Measurements from ENCODE around the gene PGLYRP1. TPM values are rescaled to one million over a fixed set of nuclear protein-coding genes. Genes with fewer than 3 reads are reported as not detected.
A peak's percentile ranks its signal among the peaks of the same experiment; 100 is the strongest.

PGLYRP1 gene
- total and polyA plus RNA-seq, 2 of the 13 experiments (the other 11 are each of a cell fraction or from before 2014, with no cell fraction given): not detected

DNA sequence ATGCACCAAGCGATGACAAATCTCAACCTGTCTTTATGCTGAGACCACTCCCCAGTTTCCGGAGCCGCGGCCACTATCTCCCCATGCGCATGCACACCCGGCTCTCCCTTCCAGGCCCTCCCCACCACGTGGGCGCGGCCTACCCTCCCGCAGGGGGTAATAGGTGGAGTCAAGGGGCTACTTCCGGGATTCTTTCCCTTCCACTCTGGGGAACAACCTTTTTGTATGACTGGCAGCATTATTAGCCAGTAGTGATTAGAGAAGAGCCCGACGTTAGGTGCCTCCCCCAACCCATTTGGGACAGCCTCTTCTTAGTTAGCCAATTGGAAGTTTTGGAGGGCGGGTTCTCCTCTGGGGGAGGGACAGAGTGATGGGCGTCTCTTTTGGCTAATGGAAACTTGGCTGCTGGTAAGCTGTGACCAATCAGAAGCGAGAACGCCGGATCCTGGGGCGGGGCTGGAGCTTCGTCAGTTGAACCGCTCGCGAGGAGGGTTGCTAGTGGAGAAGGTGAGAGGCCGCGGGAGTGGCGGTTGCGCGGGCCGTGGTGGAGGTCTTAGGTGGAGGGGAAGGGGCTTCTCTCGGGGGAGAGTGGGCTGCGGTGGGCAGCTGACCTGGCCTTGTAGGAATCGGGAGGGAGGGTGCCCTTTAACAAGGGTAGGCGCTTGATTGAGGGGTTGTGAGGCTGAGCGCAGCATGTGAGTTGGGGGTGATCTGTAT, 27.7 kb downstream of the PGLYRP1 start, which contains the start of gene CCDC61:
Gene CCDC61 (plus strand): TSS at position 470 of the 717 bp plus-strand sequence. CDS start 7,552 bp downstream, outside the sequence.
- H3K4me1 ChIP-seq (ENCODE audit: insufficient read depth, low read length): peaks cover 12% of the 10 kb centered on the region; the same call in 1 of the 2 replicates
- ChIA-PET CTCF (ENCODE audit: low intra/inter-chr PET ratio, low total read pairs) (no interaction called here), POLR2A (interaction anchor here (0.6 to 1.6 kb wide), 13 partner anchors 12 to 666 kb away, joined by 3 to 11 read pairs (median 4); partner anchors contain the start of genes DACT3, MYPOP and SYMPK)
- peaks cover 10% of the 10 kb centered on the region for H3K79me2 ChIP-seq (ENCODE audit: insufficient read depth, low read length)
- in situ Hi-C loops (cut with HindIII; ENCODE audit: extremely low pct_ligation_motif_present, low pct_unique_long_range_greater_than_20kb): no loop called here
- FAIRE-seq: peak; percentile 99
- peak within 1 kb of the TSS; percentile 43 for H3K27ac ChIP-seq (ENCODE audit: extremely low read length, insufficient read depth, low read length)
- DNase-seq (ENCODE audit: low spot score): peak; percentile 99
- peak within 1 kb of the TSS; percentile 84 for H3K9ac ChIP-seq (ENCODE audit: insufficient read depth, low read depth, low read length)
- BruUV-seq (replicated peaks): no TSS peak
- peak; percentile 97 for ATAC-seq
- 0 out of 5 replicates have a peak, but pooled peaks cover 0 to 1% of the 10 kb centered on the region in 2 experiments for H3K36me3 ChIP-seq (replicated peaks in 1 of 2; ENCODE audit: control insufficient read depth in 1 of 2, insufficient read depth in 2 of 2, low read length in 2 of 2)
- no peaks in the 10 kb centered on the region for H3K9me3 ChIP-seq (ENCODE audit: low read length)
- WGBS (ENCODE audit: low lambda C conversion rate): 1% methylated on average over 28 of the region's 34 CpGs
- no peaks in the 10 kb centered on the region for H4K20me1 ChIP-seq (ENCODE audit: insufficient read depth, low read length)
- intact Hi-C loops (cut with micrococcal nuclease; ENCODE audit: unreplicated experiment): loop anchor here (10.0 kb wide), 1 partner anchor 70 kb away; no protein-coding TSS in a partner anchor
- peak within 1 kb of the TSS; percentile 64 for H2AFZ ChIP-seq (ENCODE audit: low read length)
- H3K4me3 ChIP-seq (replicated peaks in 1 of 3; ENCODE audit: insufficient read depth in 1 of 3, low read depth in 2 of 3, low read length in 3 of 3): peak within 1 kb of the TSS; percentile 69 to 83 (median 82)
- H3K4me2 ChIP-seq (ENCODE audit: low read depth, low read length): peak within 1 kb of the TSS; percentile 88
- 0 out of 5 replicates have a peak, but pooled peaks cover 0 to 6% of the 10 kb centered on the region in 2 experiments for H3K27me3 ChIP-seq (ENCODE audit: control insufficient read depth in 1 of 2, insufficient read depth in 2 of 2, low read length in 2 of 2)
- TF ChIP-seq CREB1 (IDR thresholded peaks at IDR 0.05) (peak; percentile 87), CREB1 (CRISPR knock-in tag; IDR thresholded peaks at IDR 0.05) (peak; percentile 96), MED1 (CRISPR knock-in tag; IDR thresholded peaks at IDR 0.05) (peak; percentile 13; the same call in 1 of the 2 replicates), NCOR1 (IDR thresholded peaks at IDR 0.05; ENCODE audit: borderline replicate concordance, low read length) (no peak), ZNF841 (CRISPR knock-in tag; IDR thresholded peaks at IDR 0.05; ENCODE audit: borderline replicate concordance) (no peak), ZNF17 (CRISPR knock-in tag; IDR thresholded peaks at IDR 0.05) (no peak), MED8 (CRISPR knock-in tag; IDR thresholded peaks at IDR 0.05; ENCODE audit: insufficient replicate concordance) (no peak), STAT5B (CRISPR knock-in tag; IDR thresholded peaks at IDR 0.05) (no peak), GABPB1 (CRISPR knock-in tag; IDR thresholded peaks at IDR 0.05) (peak; percentile 83), ZNF20 (CRISPR knock-in tag; IDR thresholded peaks at IDR 0.05) (no peak)
- TF ChIP-seq, protein P1, sequence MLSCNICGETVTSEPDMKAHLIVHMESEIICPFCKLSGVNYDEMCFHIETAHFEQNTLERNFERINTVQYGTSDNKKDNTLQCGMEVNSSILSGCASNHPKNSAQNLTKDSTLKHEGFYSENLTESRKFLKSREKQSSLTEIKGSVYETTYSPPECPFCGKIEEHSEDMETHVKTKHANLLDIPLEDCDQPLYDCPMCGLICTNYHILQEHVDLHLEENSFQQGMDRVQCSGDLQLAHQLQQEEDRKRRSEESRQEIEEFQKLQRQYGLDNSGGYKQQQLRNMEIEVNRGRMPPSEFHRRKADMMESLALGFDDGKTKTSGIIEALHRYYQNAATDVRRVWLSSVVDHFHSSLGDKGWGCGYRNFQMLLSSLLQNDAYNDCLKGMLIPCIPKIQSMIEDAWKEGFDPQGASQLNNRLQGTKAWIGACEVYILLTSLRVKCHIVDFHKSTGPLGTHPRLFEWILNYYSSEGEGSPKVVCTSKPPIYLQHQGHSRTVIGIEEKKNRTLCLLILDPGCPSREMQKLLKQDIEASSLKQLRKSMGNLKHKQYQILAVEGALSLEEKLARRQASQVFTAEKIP (CRISPR knock-in tag; IDR thresholded peaks at IDR 0.05; ENCODE audit: borderline replicate concordance): no peak
- TF ChIP-seq, protein P2, sequence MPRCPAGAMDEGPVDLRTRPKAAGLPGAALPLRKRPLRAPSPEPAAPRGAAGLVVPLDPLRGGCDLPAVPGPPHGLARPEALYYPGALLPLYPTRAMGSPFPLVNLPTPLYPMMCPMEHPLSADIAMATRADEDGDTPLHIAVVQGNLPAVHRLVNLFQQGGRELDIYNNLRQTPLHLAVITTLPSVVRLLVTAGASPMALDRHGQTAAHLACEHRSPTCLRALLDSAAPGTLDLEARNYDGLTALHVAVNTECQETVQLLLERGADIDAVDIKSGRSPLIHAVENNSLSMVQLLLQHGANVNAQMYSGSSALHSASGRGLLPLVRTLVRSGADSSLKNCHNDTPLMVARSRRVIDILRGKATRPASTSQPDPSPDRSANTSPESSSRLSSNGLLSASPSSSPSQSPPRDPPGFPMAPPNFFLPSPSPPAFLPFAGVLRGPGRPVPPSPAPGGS (CRISPR knock-in tag; IDR thresholded peaks at IDR 0.05): 0 out of 2 replicates have a peak, but pooled peaks have one; percentile 46
- TF ChIP-seq, protein P3, sequence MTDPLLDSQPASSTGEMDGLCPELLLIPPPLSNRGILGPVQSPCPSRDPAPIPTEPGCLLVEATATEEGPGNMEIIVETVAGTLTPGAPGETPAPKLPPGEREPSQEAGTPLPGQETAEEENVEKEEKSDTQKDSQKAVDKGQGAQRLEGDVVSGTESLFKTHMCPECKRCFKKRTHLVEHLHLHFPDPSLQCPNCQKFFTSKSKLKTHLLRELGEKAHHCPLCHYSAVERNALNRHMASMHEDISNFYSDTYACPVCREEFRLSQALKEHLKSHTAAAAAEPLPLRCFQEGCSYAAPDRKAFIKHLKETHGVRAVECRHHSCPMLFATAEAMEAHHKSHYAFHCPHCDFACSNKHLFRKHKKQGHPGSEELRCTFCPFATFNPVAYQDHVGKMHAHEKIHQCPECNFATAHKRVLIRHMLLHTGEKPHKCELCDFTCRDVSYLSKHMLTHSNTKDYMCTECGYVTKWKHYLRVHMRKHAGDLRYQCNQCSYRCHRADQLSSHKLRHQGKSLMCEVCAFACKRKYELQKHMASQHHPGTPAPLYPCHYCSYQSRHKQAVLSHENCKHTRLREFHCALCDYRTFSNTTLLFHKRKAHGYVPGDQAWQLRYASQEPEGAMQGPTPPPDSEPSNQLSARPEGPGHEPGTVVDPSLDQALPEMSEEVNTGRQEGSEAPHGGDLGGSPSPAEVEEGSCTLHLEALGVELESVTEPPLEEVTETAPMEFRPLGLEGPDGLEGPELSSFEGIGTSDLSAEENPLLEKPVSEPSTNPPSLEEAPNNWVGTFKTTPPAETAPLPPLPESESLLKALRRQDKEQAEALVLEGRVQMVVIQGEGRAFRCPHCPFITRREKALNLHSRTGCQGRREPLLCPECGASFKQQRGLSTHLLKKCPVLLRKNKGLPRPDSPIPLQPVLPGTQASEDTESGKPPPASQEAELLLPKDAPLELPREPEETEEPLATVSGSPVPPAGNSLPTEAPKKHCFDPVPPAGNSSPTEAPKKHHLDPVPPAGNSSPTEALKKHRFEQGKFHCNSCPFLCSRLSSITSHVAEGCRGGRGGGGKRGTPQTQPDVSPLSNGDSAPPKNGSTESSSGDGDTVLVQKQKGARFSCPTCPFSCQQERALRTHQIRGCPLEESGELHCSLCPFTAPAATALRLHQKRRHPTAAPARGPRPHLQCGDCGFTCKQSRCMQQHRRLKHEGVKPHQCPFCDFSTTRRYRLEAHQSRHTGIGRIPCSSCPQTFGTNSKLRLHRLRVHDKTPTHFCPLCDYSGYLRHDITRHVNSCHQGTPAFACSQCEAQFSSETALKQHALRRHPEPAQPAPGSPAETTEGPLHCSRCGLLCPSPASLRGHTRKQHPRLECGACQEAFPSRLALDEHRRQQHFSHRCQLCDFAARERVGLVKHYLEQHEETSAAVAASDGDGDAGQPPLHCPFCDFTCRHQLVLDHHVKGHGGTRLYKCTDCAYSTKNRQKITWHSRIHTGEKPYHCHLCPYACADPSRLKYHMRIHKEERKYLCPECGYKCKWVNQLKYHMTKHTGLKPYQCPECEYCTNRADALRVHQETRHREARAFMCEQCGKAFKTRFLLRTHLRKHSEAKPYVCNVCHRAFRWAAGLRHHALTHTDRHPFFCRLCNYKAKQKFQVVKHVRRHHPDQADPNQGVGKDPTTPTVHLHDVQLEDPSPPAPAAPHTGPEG (CRISPR knock-in tag; IDR thresholded peaks at IDR 0.05): no peak

Measured in HepG2 (cell line).